Upper lobe of left lung (tissue), 4 donors: ENCODE data around the gene IL1RL1.

ENCODE experiments used
- POLR2A ChIP-seq, 4 donors: fragments of 450-650 bp; IDR thresholded peaks; one replicate each; pipeline ENCODE4 v1.5.1; 2016 to 2017; ENCODE audit warnings: antibody characterized with exemption in 4 of 4, mild to moderate bottlenecking in 2 of 4
- POLR2AphosphoS5 ChIP-seq, 2 donors: sonication (generic); formaldehyde crosslinking; IDR thresholded peaks; one replicate each; pipeline ENCODE4 v1.5.1; 2017; ENCODE audit warnings: antibody characterized with exemption in 2 of 2
- TF ChIP-seq, protein P1 (sequence below), 6 experiments: fragments of 450-650 bp in 4 of 6; fragments of 200-600 bp in 2 of 6; sonication (generic) in 2 of 6; IDR thresholded peaks; one replicate each; pipeline ENCODE4 v1.5.1; 2016 to 2019; ENCODE audit warnings: antibody characterized with exemption in 6 of 6

DNA sequence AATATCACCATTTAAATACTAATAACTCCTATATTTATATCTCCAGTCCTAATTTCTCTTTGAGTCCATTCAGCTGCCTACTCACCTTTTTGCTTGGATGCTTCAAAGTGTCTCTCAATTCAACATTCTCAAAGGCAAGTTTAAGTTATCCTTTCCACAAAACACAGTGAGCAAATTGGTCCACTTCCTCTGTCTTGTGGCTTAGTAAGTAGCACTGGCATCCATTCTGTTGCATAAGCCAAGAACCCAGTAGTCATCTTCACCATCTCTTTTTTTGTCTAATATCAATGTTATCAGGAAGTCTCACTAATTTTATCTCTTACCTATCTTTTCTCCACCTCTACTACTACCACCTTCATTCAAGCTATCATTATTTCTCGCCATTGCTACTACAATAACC is 27.4 kb upstream of the IL1RL1 start:
- TF ChIP-seq, protein P1, sequence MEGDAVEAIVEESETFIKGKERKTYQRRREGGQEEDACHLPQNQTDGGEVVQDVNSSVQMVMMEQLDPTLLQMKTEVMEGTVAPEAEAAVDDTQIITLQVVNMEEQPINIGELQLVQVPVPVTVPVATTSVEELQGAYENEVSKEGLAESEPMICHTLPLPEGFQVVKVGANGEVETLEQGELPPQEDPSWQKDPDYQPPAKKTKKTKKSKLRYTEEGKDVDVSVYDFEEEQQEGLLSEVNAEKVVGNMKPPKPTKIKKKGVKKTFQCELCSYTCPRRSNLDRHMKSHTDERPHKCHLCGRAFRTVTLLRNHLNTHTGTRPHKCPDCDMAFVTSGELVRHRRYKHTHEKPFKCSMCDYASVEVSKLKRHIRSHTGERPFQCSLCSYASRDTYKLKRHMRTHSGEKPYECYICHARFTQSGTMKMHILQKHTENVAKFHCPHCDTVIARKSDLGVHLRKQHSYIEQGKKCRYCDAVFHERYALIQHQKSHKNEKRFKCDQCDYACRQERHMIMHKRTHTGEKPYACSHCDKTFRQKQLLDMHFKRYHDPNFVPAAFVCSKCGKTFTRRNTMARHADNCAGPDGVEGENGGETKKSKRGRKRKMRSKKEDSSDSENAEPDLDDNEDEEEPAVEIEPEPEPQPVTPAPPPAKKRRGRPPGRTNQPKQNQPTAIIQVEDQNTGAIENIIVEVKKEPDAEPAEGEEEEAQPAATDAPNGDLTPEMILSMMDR (IDR thresholded peaks at IDR 0.05), result no peak
- TF ChIP-seq POLR2A (IDR thresholded peaks at IDR 0.05) (no peak), POLR2AphosphoS5 (IDR thresholded peaks at IDR 0.05) (no peak)
